Measurements from ENCODE around the gene COX8C.
"Not testable (repeated sequence)": the region's sequence is repeated elsewhere in the genome, so short reads cannot be mapped to it uniquely, and the experiment has no call there.

The COX8C gene

GRCh38 chr14:93322929-93323599, 23.9 kb upstream of the COX8C start:
- DNase-seq (ENCODE audit: low spot score): no peak

GRCh38 chr14:93323600-93324174, 23.3 kb upstream of the COX8C start:
- no peak for DNase-seq (ENCODE audit: low spot score)

- peak; percentile 36 for DNase-seq (ENCODE audit: low spot score)
These were observed 20.8 kb upstream of the COX8C start for GRCh38 chr14:93326196-93326595.

GRCh38 chr14:93328546-93328945, 18.4 kb upstream of the COX8C start:
- DNase-seq (ENCODE audit: low spot score): no peak

DNA sequence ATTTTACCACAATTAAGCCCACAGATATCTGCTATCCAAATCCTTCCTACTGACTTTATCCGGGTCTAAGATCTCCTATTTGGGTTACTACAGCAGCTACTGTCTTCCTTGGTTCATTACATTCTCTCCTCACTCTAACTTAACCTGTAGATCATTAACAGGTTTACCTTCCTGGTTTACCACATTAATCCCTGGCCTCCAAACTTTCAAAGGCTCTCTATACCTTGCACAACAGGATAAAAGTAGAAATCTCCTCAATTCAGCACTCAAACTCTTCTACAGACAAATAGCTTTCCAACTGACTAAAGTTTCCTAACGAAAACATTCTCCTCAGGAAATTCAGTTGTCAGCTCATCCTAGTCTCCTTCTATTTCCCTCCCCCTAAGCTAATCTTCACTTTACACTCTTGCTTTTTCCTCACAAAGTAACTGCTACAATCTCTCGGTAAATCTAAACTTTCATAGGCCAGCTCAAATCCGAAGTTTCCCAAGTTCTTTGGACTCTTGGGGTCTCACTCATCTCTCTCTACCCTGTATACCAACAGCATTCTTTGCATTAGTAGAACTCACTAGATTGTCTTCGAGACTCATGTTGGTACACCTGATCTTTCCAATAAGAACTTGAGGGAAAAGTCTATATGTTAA, 16.9 kb upstream of the COX8C start:
- DNase-seq (ENCODE audit: low spot score): peak; percentile 86

- peak; percentile 86 for DNase-seq (ENCODE audit: low spot score)
These were observed 16.4 kb upstream of the COX8C start for GRCh38 chr14:93330609-93331000.

DNA sequence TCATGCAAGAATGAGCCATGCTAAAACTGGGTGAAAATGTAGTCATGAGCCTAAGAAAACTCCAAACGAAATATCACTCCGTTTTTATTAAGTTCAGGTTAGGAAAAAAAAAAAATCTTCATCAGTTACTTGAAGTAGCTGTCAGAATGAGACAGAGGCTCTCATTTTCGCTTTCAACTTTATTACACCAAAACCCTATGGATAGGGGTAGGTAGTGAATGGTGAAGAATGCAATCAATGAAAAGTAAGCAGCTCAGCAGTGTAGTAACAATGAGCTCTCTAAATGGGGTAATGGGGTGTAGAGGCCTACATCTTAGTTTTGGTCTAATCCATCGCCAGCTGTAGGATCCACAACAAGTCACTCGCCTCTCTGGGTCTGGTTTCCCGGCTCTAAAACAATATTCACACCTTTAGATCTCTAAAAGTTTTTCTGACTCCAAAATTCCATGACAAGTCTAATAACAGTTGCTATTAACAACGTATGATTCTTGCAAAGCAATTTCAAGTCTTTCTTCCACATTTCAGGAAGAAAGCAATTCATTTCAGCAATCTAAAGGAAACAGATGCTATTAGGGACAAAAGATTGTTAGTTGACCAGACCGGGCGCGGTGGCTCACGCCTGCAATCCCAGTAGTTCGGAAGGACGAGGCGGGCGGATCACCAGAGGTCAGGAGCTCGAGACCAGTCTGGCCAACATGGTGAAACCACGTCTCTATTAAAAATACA, 15.8 kb upstream of the COX8C start:
- DNase-seq (ENCODE audit: low spot score): peak; percentile 56

GRCh38 chr14:93331728-93332396, 15.1 kb upstream of the COX8C start:
- peak; percentile 30 for DNase-seq (ENCODE audit: low spot score)

GRCh38 chr14:93332397-93332852, 14.6 kb upstream of the COX8C start:
- peak; percentile 66 for DNase-seq (ENCODE audit: low spot score)

DNA sequence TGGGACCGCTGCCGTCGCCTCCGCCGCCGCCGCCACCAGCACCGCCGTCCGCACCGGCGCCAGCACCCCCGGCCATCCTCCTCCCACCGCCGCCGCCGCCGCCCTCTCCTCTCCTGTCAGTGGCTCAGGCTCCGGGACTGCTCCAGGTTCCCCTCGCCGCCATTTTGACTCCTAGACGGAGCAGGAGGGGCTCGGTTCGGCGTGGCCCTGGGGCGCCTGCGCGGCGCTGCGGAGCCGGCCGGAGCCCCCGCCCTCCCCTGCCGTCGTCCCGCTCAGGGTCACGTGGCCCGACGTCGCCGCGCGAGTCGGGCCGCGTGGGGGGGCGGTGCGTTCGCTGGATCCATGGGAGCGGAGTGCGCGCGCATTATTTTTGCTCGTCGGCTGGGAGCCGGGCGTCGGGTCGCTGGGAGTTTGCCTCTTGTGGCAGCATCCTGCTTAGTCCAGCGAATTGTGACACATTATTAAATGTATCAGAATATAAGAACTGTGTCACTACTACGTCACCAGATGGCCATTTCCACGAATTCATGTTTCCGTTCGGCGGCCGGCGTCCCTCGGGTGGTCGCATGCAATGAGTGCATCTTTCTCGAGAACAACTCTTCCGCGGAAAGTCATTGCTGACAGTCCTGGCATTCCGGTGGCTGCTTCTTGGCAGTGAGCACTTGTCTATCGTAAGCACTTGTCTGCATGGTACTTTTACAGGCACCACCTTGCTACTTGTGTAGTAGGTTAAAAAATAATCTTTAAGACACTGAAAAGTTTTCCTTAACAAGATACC, 13.9 kb upstream of the COX8C start, which contains the start of gene BTBD7:
BTBD7 (minus strand) TSS at position 184 of the 778 bp plus-strand sequence. CDS start 36,985 bp downstream, outside the sequence.
- DNase-seq (ENCODE audit: low spot score): peak; percentile 97

GRCh38 chr14:93333631-93334103, 13.3 kb upstream of the COX8C start:
- DNase-seq (ENCODE audit: low spot score): no peak

DNA sequence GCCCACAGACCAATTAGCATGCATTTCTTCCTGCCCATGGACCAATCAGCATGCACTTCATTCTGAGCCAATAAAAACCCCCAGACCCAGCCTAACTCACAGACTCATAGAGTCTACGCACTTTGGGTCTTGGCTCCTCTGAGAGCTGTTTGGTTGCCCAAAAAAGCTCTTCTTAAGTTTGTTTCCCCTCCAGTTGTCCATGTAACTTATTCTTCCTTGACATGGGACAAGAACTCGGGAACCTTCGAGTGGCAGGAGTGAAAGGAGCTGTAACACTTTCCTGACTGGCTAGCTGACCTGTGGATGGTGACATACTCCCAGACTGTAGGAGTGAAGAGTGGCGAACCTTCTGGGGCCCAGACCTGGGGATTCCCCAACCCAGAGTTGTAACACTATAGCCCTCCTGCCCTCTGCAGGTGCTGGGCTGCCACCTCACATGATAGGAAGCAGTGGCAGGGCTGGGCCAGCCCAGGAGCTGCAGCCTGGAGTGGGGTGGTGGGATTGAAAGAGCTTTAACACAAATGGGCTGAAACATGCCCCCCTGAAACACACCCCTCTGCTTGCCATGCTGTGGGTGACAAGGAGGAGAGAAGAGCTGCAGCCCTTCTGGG, 9.7 kb upstream of the COX8C start:
- DNase-seq (ENCODE audit: low spot score): no peak

DNA sequence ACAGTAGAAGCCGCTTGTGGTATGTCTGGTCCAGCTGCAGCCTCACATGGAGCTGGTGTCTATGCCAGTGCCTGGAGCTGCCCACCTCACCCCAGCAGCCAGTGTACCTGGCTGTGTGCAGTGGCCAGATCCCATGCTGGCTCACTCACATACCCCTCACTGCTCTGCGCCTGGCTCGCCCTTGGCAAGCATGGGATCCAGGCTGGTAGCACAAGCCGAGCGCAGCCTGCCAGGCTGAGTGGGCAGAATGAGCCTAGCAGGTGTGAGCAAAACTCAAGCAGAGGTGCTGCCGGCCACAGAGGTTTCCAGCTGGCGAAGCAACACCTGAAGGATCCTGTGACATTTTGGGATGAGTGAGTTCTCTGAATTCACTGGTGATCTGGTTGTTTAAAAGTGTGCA, 9.1 kb upstream of the COX8C start:
- no peak for DNase-seq (ENCODE audit: low spot score)

GRCh38 chr14:93343266-93343665, 3.7 kb upstream of the COX8C start:
- no peak for DNase-seq (ENCODE audit: low spot score)

DNA sequence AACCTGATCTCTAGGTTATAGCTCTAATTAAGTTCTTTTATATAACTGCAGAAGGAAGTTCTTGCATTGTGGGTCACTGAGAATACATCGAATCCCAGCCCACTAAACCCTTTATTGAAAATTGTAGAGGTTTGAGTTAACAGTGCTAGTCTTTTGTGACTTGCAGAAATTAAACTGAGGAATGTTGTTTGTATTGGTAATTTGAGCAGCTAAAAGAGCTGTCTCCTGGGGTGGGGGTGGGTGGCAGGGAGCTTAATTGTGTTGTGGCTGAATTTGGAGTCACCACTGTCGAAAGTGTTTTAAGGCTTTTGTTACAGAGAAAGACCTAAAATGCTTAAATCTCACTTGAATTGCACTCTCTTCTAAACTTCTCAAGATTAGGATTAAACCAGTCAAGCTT, 3.2 kb upstream of the COX8C start:
- no peak for DNase-seq (ENCODE audit: low spot score)

DNA sequence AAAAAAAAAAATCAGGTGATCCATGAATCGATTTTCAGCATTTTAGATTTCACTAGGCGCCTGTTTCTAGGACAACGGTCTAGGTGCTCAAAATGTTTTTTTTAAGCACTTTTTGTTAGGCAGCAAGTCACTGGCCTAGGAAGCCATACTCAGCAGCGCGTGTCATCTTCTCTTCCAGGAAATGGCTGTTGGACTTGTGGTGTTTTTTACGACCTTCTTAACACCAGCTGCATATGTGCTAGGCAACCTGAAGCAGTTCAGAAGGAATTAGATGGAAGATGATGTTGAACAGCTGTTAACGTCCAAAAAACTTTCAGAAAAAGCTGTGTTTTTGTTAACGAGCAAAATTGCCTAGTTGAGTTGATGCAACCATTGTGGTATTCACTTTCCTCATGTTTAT, 868 bp downstream of the COX8C start:
- DNase-seq (ENCODE audit: low spot score): peak; percentile 24

DNA sequence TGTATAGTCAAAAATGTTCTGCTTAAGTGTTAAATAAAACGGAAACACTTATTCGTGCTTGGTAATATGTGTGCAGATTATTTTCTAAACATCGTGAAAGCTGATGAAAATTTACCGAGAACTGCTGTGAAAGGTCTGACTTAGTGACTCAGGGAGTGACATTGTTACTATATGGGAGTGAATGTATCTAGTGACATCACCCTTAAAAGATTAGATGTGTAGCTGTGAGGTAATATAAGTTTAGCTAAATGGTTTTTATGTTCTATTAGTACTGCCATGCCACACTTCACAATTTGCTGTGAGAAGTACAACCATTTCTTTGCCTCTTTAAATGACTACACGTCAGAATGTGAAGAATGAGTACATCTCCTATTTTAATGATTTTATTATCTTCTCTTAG, 1.3 kb downstream of the COX8C start:
- no peak for DNase-seq (ENCODE audit: low spot score)

GRCh38 chr14:93354873-93355272, 7.9 kb downstream of the COX8C start:
- not testable (repeated sequence) for DNase-seq (ENCODE audit: low spot score)

GRCh38 chr14:93368996-93369712, 22.2 kb downstream of the COX8C start:
- peak; percentile 83 for DNase-seq (ENCODE audit: low spot score)

DNA sequence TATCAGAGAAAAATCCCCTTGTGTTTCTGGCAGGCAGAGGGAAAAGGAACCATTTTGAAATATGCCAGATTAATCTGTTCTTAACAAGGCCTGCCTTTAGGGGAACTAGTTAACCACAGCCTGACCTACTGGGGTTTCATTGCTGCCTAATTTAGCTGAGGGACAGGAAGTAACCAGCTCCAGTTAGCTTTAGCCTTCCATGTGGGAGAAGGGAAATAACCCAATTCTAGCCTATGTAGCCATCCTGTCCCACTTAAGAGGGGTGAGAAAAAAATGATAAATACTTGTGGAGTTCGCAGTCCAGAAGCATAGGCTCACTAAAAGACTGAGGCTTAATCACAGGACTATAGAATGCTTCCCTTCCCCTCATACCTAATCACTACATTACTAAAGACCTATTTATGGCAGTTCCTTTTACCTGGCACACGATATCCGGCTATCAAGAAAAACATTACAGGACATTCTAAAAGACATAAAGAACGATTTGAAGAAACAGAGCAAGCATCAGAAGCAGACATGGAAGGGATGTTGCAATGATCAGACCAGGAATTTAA, 22.8 kb downstream of the COX8C start:
- DNase-seq (ENCODE audit: low spot score): no peak

Data from kidney tubule cell (primary cell).